ENCODE results near the gene NTRK3.

GRCh38 chr15:88303395-88303794 lies 46.9 kb upstream of the NTRK3 start:
- TF ChIP-seq POLR2AphosphoS5 (IDR thresholded peaks at IDR 0.05) (no peak), POLR2A (IDR thresholded peaks at IDR 0.05) (no peak), CTCF (IDR thresholded peaks at IDR 0.05) (no peak)

All from prostate gland (tissue), 2 donors.